ENCODE results near the gene NLGN4X. TPM values are rescaled to one million over a fixed set of nuclear protein-coding genes. Genes with fewer than 3 reads are reported as not detected.

The NLGN4X gene
- polyA plus RNA-seq, 2 donors: 0.06 to 0.21 TPM

- H3K4me3 ChIP-seq (ENCODE audit: low read depth in 1 of 2, low read length in 2 of 2): no peak overlapping the region
- H3K27ac ChIP-seq (ENCODE audit: low read depth in 2 of 2, low read length in 1 of 2): no peak overlapping the region
- no peaks in the 10 kb centered on the region for H3K9me3 ChIP-seq (ENCODE audit: control insufficient read depth in 2 of 2, insufficient read depth in 1 of 2, low read depth in 1 of 2, low read length in 1 of 2)
- peaks cover 0 to 2% of the 10 kb centered on the region in 2 donors for H3K4me1 ChIP-seq (ENCODE audit: control insufficient read depth in 2 of 2, insufficient read depth in 2 of 2, low read length in 1 of 2)
- H3K36me3 ChIP-seq (ENCODE audit: control insufficient read depth in 2 of 2, insufficient read depth in 2 of 2, low read length in 1 of 2): no peaks in the 10 kb centered on the region
- H3K27me3 ChIP-seq (ENCODE audit: control insufficient read depth in 1 of 2, insufficient read depth in 2 of 2, low read length in 2 of 2): no peaks in the 10 kb centered on the region
Observed at GRCh38 chrX:6170424-6170823, 58.2 kb downstream of the NLGN4X start.

GRCh38 chrX:6169407-6169806 lies 59.3 kb downstream of the NLGN4X start:
- Histone ChIP-seq H3K4me3 (ENCODE audit: low read depth in 1 of 2, low read length in 2 of 2) (no peak overlapping the region), H3K9me3 (ENCODE audit: control insufficient read depth in 2 of 2, insufficient read depth in 1 of 2, low read depth in 1 of 2, low read length in 1 of 2) (no peaks in the 10 kb centered on the region), H3K4me1 (ENCODE audit: control insufficient read depth in 2 of 2, insufficient read depth in 2 of 2, low read length in 1 of 2) (peaks cover 0 to 2% of the 10 kb centered on the region in 2 donors), H3K36me3 (ENCODE audit: control insufficient read depth in 2 of 2, insufficient read depth in 2 of 2, low read length in 1 of 2) (no peaks in the 10 kb centered on the region), H3K27ac (ENCODE audit: low read depth in 2 of 2, low read length in 1 of 2) (no peak overlapping the region), H3K27me3 (ENCODE audit: control insufficient read depth in 1 of 2, insufficient read depth in 2 of 2, low read length in 2 of 2) (no peaks in the 10 kb centered on the region)
- 62 to 68% methylated on average over 8 of the region's 8 CpGs for WGBS, 2 donors

GRCh38 chrX:6163721-6164120 lies 64.9 kb downstream of the NLGN4X start:
- WGBS, 2 donors: 53 to 68% methylated on average over 1 of the region's 1 CpG
- Histone ChIP-seq H3K27me3 (ENCODE audit: control insufficient read depth in 1 of 2, insufficient read depth in 2 of 2, low read length in 2 of 2) (no peaks in the 10 kb centered on the region), H3K9me3 (ENCODE audit: control insufficient read depth in 2 of 2, insufficient read depth in 1 of 2, low read depth in 1 of 2, low read length in 1 of 2) (no peaks in the 10 kb centered on the region), H3K36me3 (ENCODE audit: control insufficient read depth in 2 of 2, insufficient read depth in 2 of 2, low read length in 1 of 2) (no peaks in the 10 kb centered on the region), H3K4me3 (ENCODE audit: low read depth in 1 of 2, low read length in 2 of 2) (no peak overlapping the region), H3K4me1 (ENCODE audit: control insufficient read depth in 2 of 2, insufficient read depth in 2 of 2, low read length in 1 of 2) (peaks cover 0 to 2% of the 10 kb centered on the region in 2 donors), H3K27ac (ENCODE audit: low read depth in 2 of 2, low read length in 1 of 2) (no peak overlapping the region)

GRCh38 chrX:6159468-6159867 lies 69.2 kb downstream of the NLGN4X start:
- Histone ChIP-seq H3K27ac (ENCODE audit: low read depth in 2 of 2, low read length in 1 of 2) (no peak overlapping the region), H3K9me3 (ENCODE audit: control insufficient read depth in 2 of 2, insufficient read depth in 1 of 2, low read depth in 1 of 2, low read length in 1 of 2) (no peaks in the 10 kb centered on the region), H3K4me1 (ENCODE audit: control insufficient read depth in 2 of 2, insufficient read depth in 2 of 2, low read length in 1 of 2) (no peaks in the 10 kb centered on the region), H3K27me3 (ENCODE audit: control insufficient read depth in 1 of 2, insufficient read depth in 2 of 2, low read length in 2 of 2) (no peaks in the 10 kb centered on the region), H3K4me3 (ENCODE audit: low read depth in 1 of 2, low read length in 2 of 2) (no peak overlapping the region), H3K36me3 (ENCODE audit: control insufficient read depth in 2 of 2, insufficient read depth in 2 of 2, low read length in 1 of 2) (no peaks in the 10 kb centered on the region)
- 65 to 73% methylated on average over 5 of the region's 5 CpGs for WGBS, 2 donors

GRCh38 chrX:6151971-6152370 lies 76.7 kb downstream of the NLGN4X start:
- Histone ChIP-seq H3K27ac (ENCODE audit: low read depth in 2 of 2, low read length in 1 of 2) (no peak overlapping the region), H3K9me3 (ENCODE audit: control insufficient read depth in 2 of 2, insufficient read depth in 1 of 2, low read depth in 1 of 2, low read length in 1 of 2) (no peaks in the 10 kb centered on the region), H3K27me3 (ENCODE audit: control insufficient read depth in 1 of 2, insufficient read depth in 2 of 2, low read length in 2 of 2) (no peaks in the 10 kb centered on the region), H3K4me1 (ENCODE audit: control insufficient read depth in 2 of 2, insufficient read depth in 2 of 2, low read length in 1 of 2) (no peaks in the 10 kb centered on the region), H3K36me3 (ENCODE audit: control insufficient read depth in 2 of 2, insufficient read depth in 2 of 2, low read length in 1 of 2) (no peaks in the 10 kb centered on the region), H3K4me3 (ENCODE audit: low read depth in 1 of 2, low read length in 2 of 2) (no peak overlapping the region)
- WGBS, 2 donors: 76 to 83% methylated on average over 5 of the region's 5 CpGs

GRCh38 chrX:6149060-6149872 lies 79.4 kb downstream of the NLGN4X start:
- 71 to 76% methylated on average over 6 of the region's 6 CpGs for WGBS, 2 donors
- H3K4me1 ChIP-seq (ENCODE audit: control insufficient read depth in 2 of 2, insufficient read depth in 2 of 2, low read length in 1 of 2): no peaks in the 10 kb centered on the region
- H3K36me3 ChIP-seq (ENCODE audit: control insufficient read depth in 2 of 2, insufficient read depth in 2 of 2, low read length in 1 of 2): no peaks in the 10 kb centered on the region
- H3K9me3 ChIP-seq (ENCODE audit: control insufficient read depth in 2 of 2, insufficient read depth in 1 of 2, low read depth in 1 of 2, low read length in 1 of 2): peaks cover 0 to 3% of the 10 kb centered on the region in 2 donors
- H3K4me3 ChIP-seq (ENCODE audit: low read depth in 1 of 2, low read length in 2 of 2): no peak overlapping the region
- H3K27me3 ChIP-seq (ENCODE audit: control insufficient read depth in 1 of 2, insufficient read depth in 2 of 2, low read length in 2 of 2): no peaks in the 10 kb centered on the region
- no peak overlapping the region for H3K27ac ChIP-seq (ENCODE audit: low read depth in 2 of 2, low read length in 1 of 2)

GRCh38 chrX:6134255-6134654 lies 94.4 kb downstream of the NLGN4X start:
- Histone ChIP-seq H3K36me3 (ENCODE audit: control insufficient read depth in 2 of 2, insufficient read depth in 2 of 2, low read length in 1 of 2) (no peaks in the 10 kb centered on the region), H3K27ac (ENCODE audit: low read depth in 2 of 2, low read length in 1 of 2) (no peak overlapping the region), H3K4me3 (ENCODE audit: low read depth in 1 of 2, low read length in 2 of 2) (no peak overlapping the region), H3K4me1 (ENCODE audit: control insufficient read depth in 2 of 2, insufficient read depth in 2 of 2, low read length in 1 of 2) (no peaks in the 10 kb centered on the region), H3K9me3 (ENCODE audit: control insufficient read depth in 2 of 2, insufficient read depth in 1 of 2, low read depth in 1 of 2, low read length in 1 of 2) (no peaks in the 10 kb centered on the region), H3K27me3 (ENCODE audit: control insufficient read depth in 1 of 2, insufficient read depth in 2 of 2, low read length in 2 of 2) (no peaks in the 10 kb centered on the region)
- 86 to 88% methylated on average over 2 of the region's 2 CpGs for WGBS, 2 donors

GRCh38 chrX:6132970-6133369 lies 95.7 kb downstream of the NLGN4X start:
- Histone ChIP-seq H3K36me3 (ENCODE audit: control insufficient read depth in 2 of 2, insufficient read depth in 2 of 2, low read length in 1 of 2) (no peaks in the 10 kb centered on the region), H3K27ac (ENCODE audit: low read depth in 2 of 2, low read length in 1 of 2) (no peak overlapping the region), H3K9me3 (ENCODE audit: control insufficient read depth in 2 of 2, insufficient read depth in 1 of 2, low read depth in 1 of 2, low read length in 1 of 2) (no peaks in the 10 kb centered on the region), H3K4me3 (ENCODE audit: low read depth in 1 of 2, low read length in 2 of 2) (no peak overlapping the region), H3K27me3 (ENCODE audit: control insufficient read depth in 1 of 2, insufficient read depth in 2 of 2, low read length in 2 of 2) (no peaks in the 10 kb centered on the region), H3K4me1 (ENCODE audit: control insufficient read depth in 2 of 2, insufficient read depth in 2 of 2, low read length in 1 of 2) (no peaks in the 10 kb centered on the region)
- WGBS, 2 donors: 99 to 100% methylated on average over 5 of the region's 5 CpGs

- Histone ChIP-seq H3K36me3 (ENCODE audit: control insufficient read depth in 2 of 2, insufficient read depth in 2 of 2, low read length in 1 of 2) (no peaks in the 10 kb centered on the region), H3K27ac (ENCODE audit: low read depth in 2 of 2, low read length in 1 of 2) (no peak overlapping the region), H3K4me3 (ENCODE audit: low read depth in 1 of 2, low read length in 2 of 2) (no peak overlapping the region), H3K27me3 (ENCODE audit: control insufficient read depth in 1 of 2, insufficient read depth in 2 of 2, low read length in 2 of 2) (no peaks in the 10 kb centered on the region), H3K9me3 (ENCODE audit: control insufficient read depth in 2 of 2, insufficient read depth in 1 of 2, low read depth in 1 of 2, low read length in 1 of 2) (no peaks in the 10 kb centered on the region), H3K4me1 (ENCODE audit: control insufficient read depth in 2 of 2, insufficient read depth in 2 of 2, low read length in 1 of 2) (no peaks in the 10 kb centered on the region)
Observed at GRCh38 chrX:6131287-6131686, 97.4 kb downstream of the NLGN4X start.

GRCh38 chrX:6129195-6129594 lies 99.5 kb downstream of the NLGN4X start:
- no peak overlapping the region for H3K4me3 ChIP-seq (ENCODE audit: low read depth in 1 of 2, low read length in 2 of 2)
- H3K27me3 ChIP-seq (ENCODE audit: control insufficient read depth in 1 of 2, insufficient read depth in 2 of 2, low read length in 2 of 2): no peaks in the 10 kb centered on the region
- no peaks in the 10 kb centered on the region for H3K9me3 ChIP-seq (ENCODE audit: control insufficient read depth in 2 of 2, insufficient read depth in 1 of 2, low read depth in 1 of 2, low read length in 1 of 2)
- H3K27ac ChIP-seq (ENCODE audit: low read depth in 2 of 2, low read length in 1 of 2): no peak overlapping the region
- H3K4me1 ChIP-seq (ENCODE audit: control insufficient read depth in 2 of 2, insufficient read depth in 2 of 2, low read length in 1 of 2): no peaks in the 10 kb centered on the region
- no peaks in the 10 kb centered on the region for H3K36me3 ChIP-seq (ENCODE audit: control insufficient read depth in 2 of 2, insufficient read depth in 2 of 2, low read length in 1 of 2)
